OCI-LY3 (cell line): ENCODE data around the gene TRH.

ENCODE experiments used
- H2AFZ ChIP-seq: fragments of 200-600, 300-600 bp; shearing (Covaris generic); 2 replicates; pipeline ENCODE4 v1.6.0; 2014; ENCODE audit warnings: antibody characterized with exemption, low read depth, low read length
- H3K27ac ChIP-seq: fragments of 200-600, 300-600 bp; sonication (generic); 2 replicates; pipeline ENCODE4 v1.5.1; 2014; ENCODE audit warnings: mild to moderate bottlenecking, low read length, moderate library complexity, mixed read lengths
- H3K27me3 ChIP-seq: fragments of 200-600, 300-600 bp; sonication (generic); 2 replicates; pipeline ENCODE4 v1.6.1; 2014; ENCODE audit warnings: low read depth, low read length, mixed read lengths
- H3K36me3 ChIP-seq: fragments of 200-600, 300-600 bp; sonication (generic); replicated peaks from 2 replicates; pipeline ENCODE3; 2014; ENCODE audit warnings: low read depth, low read length, mixed read lengths
- H3K4me1 ChIP-seq: fragments of 300-600, 200-600 bp; sonication (generic); 2 replicates; pipeline ENCODE4 v1.6.1; 2014; ENCODE audit warnings: low read length, mixed read lengths
- H3K4me2 ChIP-seq: fragments of 200-600, 300-600 bp; sonication (generic); 2 replicates; pipeline ENCODE4 v1.6.1; 2014; ENCODE audit warnings: low read length, mixed read lengths
- H3K4me3 ChIP-seq: fragments of 300-600, 200-600 bp; sonication (generic); 2 replicates; pipeline ENCODE4 v1.5.1; 2014; ENCODE audit warnings: antibody characterized with exemption, mild to moderate bottlenecking, low read length, moderate library complexity
- H3K79me2 ChIP-seq: fragments of 300-600, 200-600 bp; shearing (Covaris generic); 2 replicates; pipeline ENCODE4 v1.6.1; 2014; ENCODE audit warnings: mild to moderate bottlenecking, low read length, mixed read lengths
- H3K9ac ChIP-seq: fragments of 300-600, 200-600 bp; shearing (Covaris generic); 2 replicates; pipeline ENCODE4 v1.6.0; 2014; ENCODE audit warnings: mild to moderate bottlenecking, low read length, moderate library complexity
- H3K9me3 ChIP-seq: fragments of 200-600, 300-600 bp; shearing (Covaris generic); 2 replicates; pipeline ENCODE4 v1.6.1; 2014; ENCODE audit warnings: low read length, mixed read lengths; ENCODE audit not compliant: insufficient read depth
- H4K20me1 ChIP-seq: fragments of 200-600, 300-600 bp; sonication (generic); 2 replicates; pipeline ENCODE4 v1.6.1; 2016; ENCODE audit warnings: low read length, mixed read lengths; ENCODE audit not compliant: insufficient read depth
- CTCF ChIP-seq: fragments of 200-600, 300-600 bp; sonication (generic); IDR thresholded peaks from 2 replicates; pipeline ENCODE4 v1.5.1; 2014; ENCODE audit warnings: antibody characterized with exemption, low read length, low read depth
- EZH2phosphoT487 ChIP-seq: fragments of 200-600 bp; shearing (Covaris generic); IDR thresholded peaks from 2 replicates; pipeline ENCODE4 v1.6.1; 2018; ENCODE audit warnings: antibody characterized with exemption, mixed run types, low read depth

Gene TRH

GRCh38 chr3:129934234-129935123 lies 40.0 kb upstream of the TRH start:
- Histone ChIP-seq H3K27me3 (no peaks in the 10 kb centered on the region), H3K9ac (peak overlapping the region; percentile 48), H3K4me2 (peak overlapping the region; percentile 93), H3K9me3 (peaks cover 4% of the 10 kb centered on the region; the same call in 1 of the 2 replicates), H3K4me3 (peak overlapping the region; percentile 78), H4K20me1 (no peaks in the 10 kb centered on the region), H3K27ac (no peak overlapping the region), H2AFZ (peak overlapping the region; percentile 88), H3K79me2 (no peaks in the 10 kb centered on the region), H3K4me1 (peaks cover 5% of the 10 kb centered on the region), H3K36me3 (no peaks in the 10 kb centered on the region)
- peak; percentile 92 for TF ChIP-seq CTCF
- TF ChIP-seq EZH2phosphoT487 = no peak

- H3K27ac ChIP-seq = no peak overlapping the region
- TF ChIP-seq CTCF (no peak), EZH2phosphoT487 (no peak)
- peak overlapping the region; percentile 68 for H3K4me2 ChIP-seq
- H3K9ac ChIP-seq = peak overlapping the region; percentile 45; the same call in 1 of the 2 replicates
- H3K27me3 ChIP-seq = no peaks in the 10 kb centered on the region
- H3K4me1 ChIP-seq = peaks cover 5% of the 10 kb centered on the region
- H4K20me1 ChIP-seq = no peaks in the 10 kb centered on the region
- peak overlapping the region; percentile 78 for H2AFZ ChIP-seq
- H3K4me3 ChIP-seq = peak overlapping the region; percentile 68
- no peaks in the 10 kb centered on the region for H3K79me2 ChIP-seq
- H3K36me3 ChIP-seq = no peaks in the 10 kb centered on the region
- no peaks in the 10 kb centered on the region for H3K9me3 ChIP-seq
These were observed 37.8 kb upstream of the TRH start for GRCh38 chr3:129936757-129937156.

- peaks cover 5% of the 10 kb centered on the region for H3K4me1 ChIP-seq
- no peak overlapping the region for H2AFZ ChIP-seq
- H3K79me2 ChIP-seq = no peaks in the 10 kb centered on the region
- H4K20me1 ChIP-seq = no peaks in the 10 kb centered on the region
- no peak overlapping the region for H3K9ac ChIP-seq
- no peak overlapping the region for H3K27ac ChIP-seq
- no peaks in the 10 kb centered on the region for H3K9me3 ChIP-seq
- no peak overlapping the region for H3K4me3 ChIP-seq
- no peak overlapping the region for H3K4me2 ChIP-seq
- no peak for TF ChIP-seq CTCF
- no peak for TF ChIP-seq EZH2phosphoT487
- H3K27me3 ChIP-seq = no peaks in the 10 kb centered on the region
- no peaks in the 10 kb centered on the region for H3K36me3 ChIP-seq
These were observed 36.8 kb upstream of the TRH start for GRCh38 chr3:129937717-129938116.

GRCh38 chr3:129938140-129938930 lies 36.2 kb upstream of the TRH start:
- Histone ChIP-seq H3K4me1 (peaks cover 5% of the 10 kb centered on the region), H3K27me3 (no peaks in the 10 kb centered on the region), H3K27ac (no peak overlapping the region)

More at GRCh38 chr3:129938140-129938930, 36.2 kb upstream of the TRH start:
- H3K4me3 ChIP-seq = no peak overlapping the region
- no peak overlapping the region for H3K4me2 ChIP-seq
- no peaks in the 10 kb centered on the region for H3K79me2 ChIP-seq
- no peak overlapping the region for H3K9ac ChIP-seq
- H2AFZ ChIP-seq = no peak overlapping the region
- no peaks in the 10 kb centered on the region for H3K9me3 ChIP-seq
- H4K20me1 ChIP-seq = no peaks in the 10 kb centered on the region
- TF ChIP-seq EZH2phosphoT487 = no peak
- no peak for TF ChIP-seq CTCF
- H3K36me3 ChIP-seq = no peaks in the 10 kb centered on the region
